Esophagus muscularis mucosa (tissue), 3 donors: Measurements from ENCODE around the gene LAMP2.

Source experiments
- POLR2A ChIP-seq: fragments of 450-650 bp; IDR thresholded peaks from one replicate; pipeline ENCODE4 v1.6.1; 2017; ENCODE audit warnings: antibody characterized with exemption, moderate library complexity, mild to moderate bottlenecking, low read depth
- POLR2AphosphoS5 ChIP-seq, 2 donors: sonication (generic); formaldehyde crosslinking; IDR thresholded peaks; one replicate each; pipeline ENCODE4 v1.6.1; 2017; ENCODE audit warnings: antibody characterized with exemption in 2 of 2
- TF ChIP-seq, protein P1 (sequence below), 3 experiments: fragments of 200-600 bp in 2 of 3; fragments of 450-650 bp in 1 of 3; sonication (generic) in 2 of 3; IDR thresholded peaks; one replicate each; pipeline ENCODE4 v1.5.1; 2017 to 2019; ENCODE audit warnings: antibody characterized with exemption in 3 of 3, mild to moderate bottlenecking in 2 of 3, moderate library complexity in 1 of 3

DNA sequence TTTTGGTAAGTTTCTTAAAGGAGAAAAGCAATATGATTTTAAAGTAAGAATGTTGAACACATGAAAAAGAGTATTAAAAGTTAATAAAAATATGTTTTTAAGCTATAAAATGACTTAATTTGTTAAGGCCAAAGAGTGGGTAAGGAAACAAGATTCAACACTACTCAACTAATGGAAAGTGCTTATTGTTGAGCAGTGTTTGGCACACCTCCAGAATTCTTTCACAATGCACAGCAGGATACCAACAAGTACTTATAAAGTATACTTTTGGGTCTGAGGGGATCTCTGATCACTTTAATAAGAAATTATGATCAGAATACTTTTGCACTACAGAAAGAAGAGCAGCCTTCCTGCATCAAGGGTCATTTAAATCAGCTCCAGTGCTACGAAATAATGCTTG is 5.9 kb downstream of the LAMP2 start:
- TF ChIP-seq POLR2A: no peak
- no peak for TF ChIP-seq POLR2AphosphoS5 (IDR thresholded peaks at IDR 0.05)
- TF ChIP-seq, protein P1, sequence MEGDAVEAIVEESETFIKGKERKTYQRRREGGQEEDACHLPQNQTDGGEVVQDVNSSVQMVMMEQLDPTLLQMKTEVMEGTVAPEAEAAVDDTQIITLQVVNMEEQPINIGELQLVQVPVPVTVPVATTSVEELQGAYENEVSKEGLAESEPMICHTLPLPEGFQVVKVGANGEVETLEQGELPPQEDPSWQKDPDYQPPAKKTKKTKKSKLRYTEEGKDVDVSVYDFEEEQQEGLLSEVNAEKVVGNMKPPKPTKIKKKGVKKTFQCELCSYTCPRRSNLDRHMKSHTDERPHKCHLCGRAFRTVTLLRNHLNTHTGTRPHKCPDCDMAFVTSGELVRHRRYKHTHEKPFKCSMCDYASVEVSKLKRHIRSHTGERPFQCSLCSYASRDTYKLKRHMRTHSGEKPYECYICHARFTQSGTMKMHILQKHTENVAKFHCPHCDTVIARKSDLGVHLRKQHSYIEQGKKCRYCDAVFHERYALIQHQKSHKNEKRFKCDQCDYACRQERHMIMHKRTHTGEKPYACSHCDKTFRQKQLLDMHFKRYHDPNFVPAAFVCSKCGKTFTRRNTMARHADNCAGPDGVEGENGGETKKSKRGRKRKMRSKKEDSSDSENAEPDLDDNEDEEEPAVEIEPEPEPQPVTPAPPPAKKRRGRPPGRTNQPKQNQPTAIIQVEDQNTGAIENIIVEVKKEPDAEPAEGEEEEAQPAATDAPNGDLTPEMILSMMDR (IDR thresholded peaks at IDR 0.05): no peak
